NCI-H2107 treated with DMSO at 0.1 percent for 48 hours (cell line): Measurements from ENCODE around the gene CAMK2N2.
"Not testable (repeated sequence)": the region's sequence is repeated elsewhere in the genome, so short reads cannot be mapped to it uniquely, and the experiment has no call there.

Experiments used
- DNase-seq: peaks from one replicate; lab custom pipeline; 2025; ENCODE audit not compliant: unreplicated experiment; lab: John Stamatoyannopoulos, UW

CAMK2N2 gene

DNA sequence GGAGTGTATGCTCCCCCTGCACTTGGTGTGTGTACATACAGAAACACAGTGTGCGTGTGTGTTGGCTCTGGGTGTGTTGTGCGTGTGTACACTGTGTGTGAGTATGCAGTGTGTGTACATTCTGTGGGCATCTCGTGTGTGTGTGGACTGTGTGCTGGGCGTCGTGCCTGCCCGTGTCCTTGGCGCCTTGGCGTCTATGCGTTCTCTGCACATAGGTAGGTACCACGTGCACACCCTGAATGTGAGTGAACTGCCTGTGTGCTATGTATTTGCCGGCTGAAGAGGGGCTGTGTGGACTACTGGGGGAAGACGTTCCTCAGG lies 14.0 kb upstream of the CAMK2N2 start:
- no peak for DNase-seq

DNA sequence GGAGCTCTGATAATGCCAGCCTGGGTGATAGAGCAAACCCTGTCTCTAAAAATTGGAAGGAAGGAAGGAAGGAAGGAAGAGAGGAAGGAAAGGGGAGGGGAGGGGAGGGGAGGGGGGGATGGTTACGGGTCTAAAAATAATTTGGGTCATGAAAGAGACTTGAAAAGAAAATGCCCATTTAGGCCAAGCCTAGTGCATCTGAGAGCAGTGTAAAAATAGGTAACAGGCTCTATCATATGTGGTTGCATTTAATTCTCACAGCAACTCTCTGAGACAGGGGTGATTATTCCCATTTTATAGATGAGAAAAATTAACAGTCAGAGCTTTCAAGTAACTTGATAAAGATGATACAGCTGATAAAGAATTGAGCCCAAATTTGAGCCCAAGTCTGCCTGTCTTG lies 10.9 kb upstream of the CAMK2N2 start:
- no peak for DNase-seq

DNA sequence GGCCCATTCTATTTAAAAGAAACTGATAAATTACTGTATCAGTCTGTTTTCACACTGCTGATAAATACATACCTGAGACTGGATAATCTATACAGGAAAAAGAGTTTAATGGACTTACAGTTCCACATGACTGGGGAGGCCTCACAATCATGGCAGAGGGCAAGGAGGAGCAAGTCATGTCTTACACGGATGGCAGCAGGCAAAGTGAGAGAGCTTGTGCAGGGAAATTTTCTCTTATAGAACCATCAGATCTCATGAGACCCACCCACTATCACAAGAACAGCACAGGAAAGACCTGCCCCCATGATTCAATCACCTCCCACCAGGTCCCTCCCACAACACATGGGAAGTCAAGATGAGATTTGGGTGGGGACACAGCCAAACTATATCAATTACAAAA lies 5.9 kb upstream of the CAMK2N2 start:
- DNase-seq, result not testable (repeated sequence)

DNA sequence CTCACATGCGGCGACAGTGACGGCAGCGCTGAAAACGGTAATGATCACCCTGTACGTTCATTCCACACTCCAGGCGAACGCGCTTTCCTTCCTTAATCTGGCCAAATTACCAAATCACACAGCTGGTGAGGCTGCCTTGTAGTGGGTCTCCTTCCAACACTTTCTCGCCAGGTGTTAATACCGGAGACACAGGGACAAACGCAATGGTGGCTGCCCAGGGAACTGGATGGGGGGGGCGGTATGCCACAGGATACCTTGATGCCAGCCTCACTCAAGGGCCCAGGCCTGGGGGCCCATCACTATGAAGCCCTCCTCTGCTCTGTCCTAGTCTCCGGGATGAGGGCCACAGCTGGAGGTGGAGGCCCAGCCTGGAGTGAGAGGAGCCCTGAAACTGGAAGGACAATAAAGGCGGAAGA lies 1.4 kb upstream of the CAMK2N2 start:
- no peak for DNase-seq

DNA sequence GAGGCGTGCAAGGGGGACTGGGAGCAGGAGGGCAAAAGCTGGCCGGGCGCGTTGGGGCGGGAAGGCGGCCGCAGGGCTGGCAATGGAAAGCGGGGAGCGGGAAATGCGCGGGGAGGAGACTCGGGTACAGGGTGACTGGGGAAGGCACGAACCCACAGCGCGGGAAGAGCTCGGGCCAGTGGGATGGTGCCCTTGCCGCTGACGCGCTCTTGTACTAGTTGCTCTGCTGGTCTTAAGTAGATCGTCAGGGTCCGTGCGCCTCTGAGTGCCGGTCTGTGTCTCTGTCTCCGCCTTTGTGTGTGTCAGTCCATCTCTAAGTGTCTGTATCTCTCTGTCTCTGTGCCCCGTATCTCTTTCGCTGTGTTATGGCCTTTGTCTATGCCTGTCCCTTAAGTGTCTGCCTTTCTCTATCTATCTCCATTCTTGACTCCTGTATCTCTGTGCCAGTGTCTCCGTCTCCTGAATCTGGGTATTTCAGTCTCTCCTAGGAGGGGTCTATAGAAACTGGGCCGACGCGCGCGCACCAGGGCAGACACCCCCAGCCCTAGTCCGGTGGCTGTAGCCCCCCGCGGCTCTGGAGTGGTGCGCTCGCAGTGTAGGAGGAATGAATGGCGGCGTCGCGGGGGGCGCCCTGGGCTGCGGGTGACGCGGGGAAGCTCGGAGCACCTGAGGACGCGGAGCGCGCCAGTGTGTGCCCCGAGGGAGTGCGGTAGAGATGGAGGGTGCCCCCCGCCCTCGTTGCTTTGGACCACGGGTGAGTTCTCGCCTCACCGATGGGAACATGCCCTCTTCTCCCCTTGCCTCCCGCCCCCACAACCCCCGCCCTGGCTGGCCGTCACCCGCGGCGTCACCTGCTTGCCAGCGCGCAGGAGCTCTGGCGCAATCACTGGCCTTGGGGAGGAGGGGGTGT lies 756 bp upstream of the CAMK2N2 start:
- peak; percentile 81 for DNase-seq

DNA sequence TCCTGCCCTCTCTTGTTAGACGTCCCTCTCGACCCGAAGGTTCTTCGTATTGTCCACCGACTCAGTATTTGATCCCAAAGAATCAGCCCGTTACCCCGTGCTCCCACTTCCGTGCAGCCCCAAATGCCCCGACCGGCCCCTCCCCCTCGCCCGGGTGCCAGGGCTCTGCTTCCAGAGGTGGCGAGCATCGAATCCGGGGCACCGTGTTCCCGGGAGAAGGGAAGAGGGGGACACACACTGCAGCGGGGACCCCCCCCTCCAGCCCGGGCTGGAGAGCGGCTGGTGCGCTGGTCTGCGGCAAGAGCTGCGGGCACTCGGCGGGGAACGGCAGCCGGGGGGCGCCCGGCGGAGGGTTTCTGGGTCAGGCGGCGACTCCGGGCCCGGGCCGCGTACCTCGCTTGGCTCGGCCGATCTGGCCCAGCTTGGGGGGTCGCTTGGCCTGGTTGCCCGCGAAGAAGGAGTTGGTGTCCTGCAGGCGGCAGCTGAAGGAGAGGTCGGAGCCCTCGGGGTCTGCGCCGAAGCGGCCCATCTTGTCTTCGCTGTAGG lies 556 bp downstream of the CAMK2N2 start:
- peak; percentile 38 for DNase-seq

DNA sequence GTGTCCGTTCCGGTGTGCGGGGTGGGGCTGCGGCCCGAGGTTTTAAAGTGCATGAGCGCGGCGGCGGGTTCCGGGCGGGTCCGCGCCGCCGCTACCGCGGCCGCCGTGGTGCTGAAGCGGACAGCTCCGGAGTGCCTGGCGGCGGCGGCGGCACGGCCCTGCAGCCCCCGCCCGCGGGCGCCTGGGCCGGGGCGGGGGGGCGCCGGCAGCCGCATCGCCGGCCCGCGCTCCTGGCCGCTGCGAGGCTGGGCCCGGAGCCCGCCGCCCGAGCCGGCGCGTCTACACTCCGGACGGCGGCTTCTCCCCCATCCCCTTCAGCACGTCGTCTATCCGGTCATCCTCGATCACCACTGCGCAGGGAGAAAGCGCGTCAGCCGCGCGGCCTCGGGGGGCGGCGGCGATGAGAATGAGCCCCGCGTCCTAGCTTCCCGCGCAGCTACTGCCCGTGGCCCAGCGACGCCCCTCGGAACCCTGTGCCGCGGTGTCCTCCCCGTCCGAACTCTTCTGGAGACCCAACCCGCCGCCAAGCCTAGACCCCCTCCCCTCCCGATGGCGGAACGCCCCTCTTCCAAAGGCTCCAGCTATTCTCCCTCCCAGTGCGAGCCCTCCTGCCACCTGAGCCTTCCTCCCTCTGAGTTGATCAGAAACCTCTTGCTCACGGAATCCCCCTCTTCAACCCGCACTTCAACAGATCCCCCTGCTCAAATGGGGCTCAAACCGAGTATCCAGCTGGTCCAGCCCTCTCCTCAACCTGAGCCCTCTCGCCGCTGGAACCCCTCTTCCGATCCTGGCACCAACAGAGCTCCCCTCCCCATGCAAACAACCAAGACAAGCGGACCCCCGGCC lies 1.3 kb downstream of the CAMK2N2 start:
- no peak for DNase-seq

DNA sequence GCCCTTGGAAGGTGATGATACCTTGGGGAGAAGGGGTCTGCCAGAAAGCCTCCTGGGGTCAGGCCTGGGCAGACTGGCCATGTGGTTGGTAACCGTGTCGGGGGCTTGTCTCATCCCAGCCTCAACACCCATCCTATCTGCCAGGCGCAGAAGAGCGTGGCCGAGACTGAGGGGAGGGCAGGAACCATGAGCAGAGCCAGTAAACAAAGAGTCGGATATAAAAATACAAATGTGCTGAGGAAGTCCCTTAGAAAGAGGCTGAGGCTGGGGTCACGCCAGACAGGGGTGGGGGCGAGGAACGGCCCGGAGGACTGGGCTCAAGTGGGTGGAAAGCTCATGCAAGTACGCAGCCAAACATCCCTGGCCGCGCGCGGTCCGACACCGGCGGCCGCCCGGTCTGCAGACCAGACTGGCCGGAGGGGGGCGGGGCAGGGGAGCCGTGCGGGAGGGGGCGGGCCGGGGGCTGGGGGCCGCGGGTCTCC lies 1.9 kb downstream of the CAMK2N2 start:
- no peak for DNase-seq

DNA sequence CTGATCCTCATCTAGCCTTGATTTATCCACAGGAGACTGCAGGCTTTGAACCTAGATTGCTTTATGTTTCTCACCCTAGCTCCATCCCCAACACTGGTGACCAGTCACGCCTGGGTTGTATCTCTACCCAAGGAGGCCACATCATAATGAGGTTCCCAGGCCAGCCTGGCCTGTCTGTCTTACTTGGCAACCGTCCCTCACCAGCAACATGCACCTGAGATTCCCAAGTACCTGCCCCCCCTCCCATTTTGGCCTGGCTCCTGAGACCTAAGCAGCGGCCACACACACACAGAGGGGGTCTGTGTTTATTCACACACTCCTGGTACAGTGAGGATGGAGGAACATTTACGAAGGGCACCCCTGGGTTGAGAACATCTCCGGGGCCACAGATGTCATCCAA lies 2.4 kb downstream of the CAMK2N2 start:
- DNase-seq, result no peak

DNA sequence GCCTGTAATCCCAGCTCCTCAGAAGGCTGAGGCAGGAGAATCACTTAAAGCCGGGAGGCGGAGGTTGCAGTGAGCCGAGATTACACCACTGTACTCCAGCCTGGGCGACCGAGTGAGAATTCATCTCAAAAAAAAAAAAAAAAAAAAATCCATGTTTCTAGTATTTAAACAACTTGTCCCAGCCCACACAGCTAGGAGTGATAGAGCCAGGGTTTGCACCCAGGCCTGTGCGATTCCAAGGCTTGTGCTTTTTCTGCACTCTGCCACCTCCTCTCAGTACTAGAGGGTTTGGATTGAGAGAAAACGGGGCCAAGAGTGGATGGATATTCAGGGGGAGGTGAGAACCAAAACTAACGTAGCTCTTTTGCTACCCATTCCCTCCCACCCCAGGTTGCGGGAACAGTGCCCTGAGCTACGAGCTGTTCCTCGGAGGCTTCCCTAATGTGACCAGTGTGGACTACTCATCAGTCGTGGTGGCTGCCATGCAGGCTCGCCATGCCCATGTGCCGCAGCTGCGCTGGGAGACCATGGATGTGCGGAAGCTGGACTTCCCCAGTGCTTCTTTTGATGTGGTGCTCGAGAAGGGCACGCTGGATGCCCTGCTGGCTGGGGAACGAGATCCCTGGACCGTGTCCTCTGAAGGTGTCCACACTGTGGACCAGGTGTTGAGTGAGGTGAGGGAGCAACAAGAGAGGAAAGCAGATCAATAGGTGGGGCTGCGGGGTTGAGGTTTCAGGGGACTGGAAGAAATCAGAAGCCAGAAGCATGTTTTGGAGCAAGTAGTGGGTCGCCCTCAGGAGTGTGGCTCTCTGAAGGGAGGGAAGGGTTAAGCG lies 4.1 kb downstream of the CAMK2N2 start:
- no peak for DNase-seq

DNA sequence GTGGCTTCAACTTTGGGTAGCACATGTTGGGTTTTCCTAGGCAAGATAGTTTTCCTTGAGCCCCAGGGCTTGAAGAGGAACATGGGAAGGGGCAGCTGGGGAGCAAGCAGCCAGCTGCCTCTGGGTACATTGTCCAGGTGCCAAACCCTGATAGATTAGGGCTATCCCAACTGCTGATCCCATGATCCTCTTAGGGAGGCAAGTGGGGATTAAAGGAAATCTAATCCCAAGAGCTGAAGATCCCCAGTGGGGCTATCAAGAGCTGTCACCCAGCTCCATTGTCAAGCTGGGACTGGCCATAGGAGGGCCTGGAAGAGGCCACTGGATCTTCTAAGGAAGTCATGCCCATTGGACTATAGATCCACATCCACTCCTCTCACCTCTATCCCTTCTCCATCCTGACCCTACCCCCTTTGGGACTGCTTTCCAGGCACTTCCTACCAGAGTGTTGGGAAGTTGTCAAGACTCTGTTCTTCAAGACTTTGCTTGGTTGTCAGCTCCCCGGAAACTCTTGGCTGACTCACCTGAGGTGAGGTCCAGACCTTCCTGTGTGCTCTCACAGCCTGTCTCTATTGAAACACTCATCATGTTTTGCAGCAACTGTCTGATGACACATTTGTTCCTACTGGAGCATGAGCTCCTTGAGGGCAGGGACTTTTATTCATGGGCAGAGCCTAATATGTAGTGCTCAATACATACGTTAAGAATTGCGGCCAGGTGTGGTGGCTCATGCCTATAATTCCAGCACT lies 5.9 kb downstream of the CAMK2N2 start:
- DNase-seq, result no peak

DNA sequence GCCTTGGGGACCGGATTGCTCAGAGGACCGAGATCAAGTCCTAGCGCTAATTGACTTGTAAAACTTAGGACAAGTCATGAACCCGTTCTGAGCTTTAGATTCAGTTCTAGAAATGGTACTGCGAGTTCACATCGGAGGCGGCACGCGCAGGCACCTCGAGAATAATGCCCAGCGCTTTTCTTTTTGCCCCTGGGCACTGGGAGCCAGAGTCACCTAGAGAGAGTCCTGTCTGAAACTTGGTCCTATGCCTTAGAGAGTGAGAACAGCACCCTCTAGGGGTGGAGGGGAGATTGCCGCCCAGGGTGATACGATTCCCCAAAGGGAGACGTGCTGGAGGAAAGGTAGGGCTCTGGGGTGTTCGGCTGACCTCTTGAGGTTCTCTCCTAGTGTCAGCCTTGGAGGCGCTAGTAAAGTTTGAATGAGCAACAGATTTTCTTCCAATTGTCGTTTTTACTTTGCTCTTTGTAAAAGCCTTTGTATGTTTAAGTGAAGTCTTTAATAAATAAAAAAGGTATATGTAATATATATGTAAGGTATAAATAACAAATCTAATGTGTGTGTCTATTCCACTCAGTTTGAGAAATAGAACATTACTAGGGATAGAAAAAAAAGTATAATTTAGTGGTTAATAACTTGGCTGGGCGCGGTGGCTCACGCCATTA lies 11.1 kb downstream of the CAMK2N2 start:
- DNase-seq, result peak; percentile 100

DNA sequence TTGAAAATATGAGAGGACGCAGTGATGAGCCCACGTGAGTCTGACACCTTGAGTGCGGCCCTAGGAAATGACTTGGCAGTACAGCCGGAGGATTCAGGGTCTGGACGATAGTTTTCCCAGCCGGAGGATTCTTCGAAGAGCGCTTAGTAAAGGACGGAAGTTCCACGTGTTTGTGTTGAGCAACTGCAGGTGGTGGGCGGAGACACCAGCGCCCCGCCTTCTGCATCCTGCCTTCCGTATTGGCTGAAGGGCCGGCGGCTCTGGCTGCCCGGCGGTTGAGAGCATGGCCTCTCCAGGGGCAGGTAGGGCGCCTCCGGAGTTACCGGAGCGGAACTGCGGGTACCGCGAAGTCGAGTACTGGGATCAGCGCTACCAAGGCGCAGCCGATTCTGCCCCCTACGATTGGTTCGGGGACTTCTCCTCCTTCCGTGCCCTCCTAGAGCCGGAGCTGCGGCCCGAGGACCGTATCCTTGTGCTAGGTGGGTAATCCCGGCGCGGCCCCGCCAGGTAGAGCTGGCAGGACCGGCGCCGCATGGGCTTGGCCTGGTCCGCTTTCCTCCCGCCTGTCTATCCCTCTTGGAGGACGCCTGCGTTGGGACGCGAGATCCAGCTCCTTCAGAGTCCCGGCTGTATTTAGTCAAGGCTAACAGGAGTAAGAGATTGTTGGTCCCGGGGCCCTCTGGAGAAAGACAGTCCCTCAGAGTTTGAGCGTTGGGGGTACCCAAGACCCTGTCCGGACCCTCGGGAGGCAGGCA lies 11.8 kb downstream of the CAMK2N2 start, which contains the start of gene EEF1AKMT4:
EEF1AKMT4 (plus strand) TSS at position 261 of the 755 bp plus-strand sequence; CDS start at position 284, 23 bp downstream.
- peak; percentile 100 for DNase-seq

DNA sequence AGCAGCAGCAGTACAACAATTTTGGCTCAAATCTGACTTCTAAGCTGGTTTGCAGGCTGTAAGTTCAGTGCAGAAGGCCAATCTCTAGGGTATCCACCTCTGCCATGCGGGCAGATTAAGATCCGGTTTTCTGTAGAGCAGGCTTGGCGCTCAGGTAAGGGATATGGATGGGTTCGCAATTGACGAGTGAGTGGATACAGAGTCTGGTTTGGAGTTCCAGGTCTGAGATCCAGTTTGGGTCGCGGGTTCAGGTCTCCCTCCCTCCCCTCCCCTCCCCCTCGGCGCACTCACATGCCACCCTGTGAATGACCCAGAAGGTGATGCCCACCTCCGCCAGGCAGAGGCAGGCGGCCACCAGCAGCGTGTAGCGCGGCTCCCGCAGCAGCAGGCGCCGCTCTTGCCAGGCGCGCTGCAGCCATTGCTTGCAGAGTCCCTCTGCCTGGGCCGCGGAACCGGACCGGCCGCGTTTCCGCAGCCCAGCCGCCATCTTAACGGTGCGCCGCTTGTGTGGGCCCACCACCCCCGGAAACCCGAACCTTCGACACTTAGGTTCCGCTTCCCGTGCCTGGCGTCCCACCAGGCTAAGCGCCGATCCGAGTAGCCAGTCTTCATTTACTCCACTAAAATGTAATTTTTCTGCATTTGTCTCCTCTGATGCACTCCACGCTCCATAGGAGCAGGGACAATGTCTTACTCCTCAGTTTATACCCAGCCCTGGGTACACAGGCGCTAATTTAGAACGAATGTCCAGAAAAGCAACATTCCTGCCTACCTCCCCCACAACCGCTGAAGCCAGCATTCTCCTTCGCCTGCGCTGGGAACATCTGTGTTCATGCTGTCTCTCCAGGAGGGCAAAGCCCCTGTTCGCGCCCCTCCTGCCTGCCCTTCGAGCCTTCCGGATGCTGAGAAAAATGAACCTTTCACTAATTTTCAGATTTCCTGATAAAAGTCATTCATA lies 12.6 kb downstream of the CAMK2N2 start, which contains the start of gene ALG3:
ALG3 (minus strand) TSS at position 509 of the 958 bp plus-strand sequence; CDS start at position 487, 22 bp downstream.
- DNase-seq, result peak; percentile 86

DNA sequence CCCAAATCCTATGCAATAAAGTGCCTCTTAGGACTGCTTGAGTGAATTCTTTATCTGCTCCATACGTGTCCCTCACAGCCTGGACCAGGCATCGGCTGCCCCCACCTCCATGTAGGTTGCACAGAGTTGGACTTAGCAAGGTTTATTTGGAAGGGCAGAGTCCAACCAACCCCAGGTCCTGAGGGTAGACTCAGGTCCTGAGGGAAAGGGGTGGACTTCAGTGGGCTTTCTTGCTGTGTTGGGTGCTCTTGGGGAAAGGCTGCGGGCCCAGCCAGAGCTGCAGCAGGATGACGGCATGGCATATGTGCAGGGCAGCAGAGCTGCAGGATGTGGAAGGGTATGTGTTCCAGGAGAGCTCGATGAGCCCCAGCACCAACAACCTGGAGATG lies 19.1 kb downstream of the CAMK2N2 start:
- DNase-seq, result no peak

DNA sequence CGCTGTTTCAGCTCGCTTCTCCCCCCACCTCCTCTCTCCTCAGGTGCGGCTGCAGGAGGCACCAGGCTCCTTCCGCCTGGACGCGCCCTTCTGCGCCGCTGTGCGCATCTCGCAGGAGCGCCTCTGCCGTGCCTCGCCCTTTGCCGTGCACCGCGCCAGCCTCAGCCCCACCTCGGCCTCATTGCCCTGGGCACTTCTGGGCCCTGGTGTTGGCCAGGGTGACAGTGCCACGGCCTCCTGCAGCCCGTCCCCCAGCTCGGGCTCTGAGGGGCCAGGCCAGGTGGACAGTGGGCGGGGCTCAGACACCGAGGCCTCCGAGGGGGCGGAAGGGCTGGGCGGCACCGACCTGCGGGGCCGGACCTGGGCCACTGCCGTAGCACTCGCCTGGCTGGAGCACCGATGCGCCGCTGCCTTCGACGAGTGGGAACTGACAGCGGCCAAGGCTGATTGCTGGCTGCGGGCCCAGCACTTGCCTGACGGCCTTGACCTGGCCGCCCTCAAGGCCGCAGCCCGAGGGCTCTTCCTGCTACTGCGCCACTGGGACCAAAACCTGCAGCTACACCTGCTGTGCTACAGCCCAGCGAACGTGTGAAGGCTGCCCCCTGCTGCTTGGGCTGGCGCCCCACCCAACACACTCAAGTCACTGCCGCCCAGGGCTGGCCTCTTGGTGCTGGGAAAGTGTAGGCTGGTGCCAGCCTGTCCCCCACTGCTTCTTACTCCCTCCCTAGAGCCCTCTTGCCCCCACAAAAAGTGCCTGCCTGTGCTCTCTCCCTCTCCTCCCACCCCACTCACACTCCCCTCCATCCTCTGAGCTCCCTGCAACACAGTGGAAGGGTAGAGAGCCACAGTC lies 19.7 kb downstream of the CAMK2N2 start:
- DNase-seq, result no peak

DNA sequence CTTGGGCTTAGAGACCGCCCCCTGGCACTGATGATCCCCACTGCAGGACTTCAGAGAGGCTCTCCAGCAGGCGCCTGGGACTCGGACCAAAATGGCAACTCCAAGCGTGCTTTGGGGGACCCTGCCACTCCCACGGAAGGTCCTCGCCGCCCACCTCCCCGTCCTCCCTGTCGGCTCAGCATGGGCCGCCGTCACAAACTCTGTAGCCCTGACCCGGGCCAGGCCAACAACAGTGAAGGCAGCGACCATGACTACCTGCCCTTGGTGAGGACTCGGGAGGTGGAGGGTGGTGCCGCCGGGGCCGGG lies 20.3 kb downstream of the CAMK2N2 start:
- DNase-seq, result no peak
